ENCODE data around the gene ABCC6. TPM values are rescaled to one million over a fixed set of nuclear protein-coding genes. Genes with fewer than 3 reads are reported as not detected.
"Not testable (repeated sequence)": the region's sequence is repeated elsewhere in the genome, so short reads cannot be mapped to it uniquely, and the experiment has no call there.

ABCC6 gene
- total RNA-seq, 1 experiment from 2014 or later: not detected

GRCh38 chr16:16164243-16164642 lies 59.1 kb downstream of the ABCC6 start:
- Histone ChIP-seq H3K27me3 (replicated peaks; ENCODE audit: insufficient read depth, low read depth, low read length, poor library complexity) (no peaks in the 10 kb centered on the region), H3K9me3 (ENCODE audit: low read depth, low read length, poor library complexity, severe bottlenecking) (peaks cover 5% of the 10 kb centered on the region), H3K4me3 (ENCODE audit: low read depth, low read length, poor library complexity, severe bottlenecking) (no peak overlapping the region), H3K4me1 (ENCODE audit: insufficient read depth, low read length, poor library complexity, severe bottlenecking) (no peaks in the 10 kb centered on the region), H3K27ac (ENCODE audit: low read depth, low read length, poor library complexity, severe bottlenecking) (no peak overlapping the region), H3K36me3 (ENCODE audit: insufficient read depth, low read length, poor library complexity, severe bottlenecking) (no peaks in the 10 kb centered on the region)
- ChIA-PET POLR2A (ENCODE audit: low non-redundant PET) (no interaction called here), CTCF (no interaction called here)
- DNase-seq (ENCODE audit: low spot score): no peak
- intact Hi-C loops (cut with micrococcal nuclease; ENCODE audit: unreplicated experiment): no loop called here
- no peak for TF ChIP-seq EZH2 (IDR thresholded peaks at IDR 0.05; ENCODE audit: borderline replicate concordance, low read depth, low read length, poor library complexity, severe bottlenecking)
- BruUV-seq (replicated peaks): no TSS peak

GRCh38 chr16:16163571-16163970 lies 59.7 kb downstream of the ABCC6 start:
- H3K9me3 ChIP-seq (ENCODE audit: low read depth, low read length, poor library complexity, severe bottlenecking): peaks cover 10% of the 10 kb centered on the region
- ChIA-PET CTCF (no interaction called here), POLR2A (ENCODE audit: low non-redundant PET) (no interaction called here)
- no peaks in the 10 kb centered on the region for H3K4me1 ChIP-seq (ENCODE audit: insufficient read depth, low read length, poor library complexity, severe bottlenecking)
- H3K4me3 ChIP-seq (ENCODE audit: low read depth, low read length, poor library complexity, severe bottlenecking): no peak overlapping the region
- no peak for TF ChIP-seq EZH2 (IDR thresholded peaks at IDR 0.05; ENCODE audit: borderline replicate concordance, low read depth, low read length, poor library complexity, severe bottlenecking)
- no peak for TF ChIP-seq CTCF (conservative IDR thresholded peaks at IDR 0.05; ENCODE audit: low read depth, low read length)
- no peak for DNase-seq (ENCODE audit: low spot score)
- no peaks in the 10 kb centered on the region for H3K27me3 ChIP-seq (replicated peaks; ENCODE audit: insufficient read depth, low read depth, low read length, poor library complexity)
- no TSS peak for BruUV-seq (replicated peaks)
- intact Hi-C loops (cut with micrococcal nuclease; ENCODE audit: unreplicated experiment): no loop called here
- no peaks in the 10 kb centered on the region for H3K36me3 ChIP-seq (ENCODE audit: insufficient read depth, low read length, poor library complexity, severe bottlenecking)
- no peak overlapping the region for H3K27ac ChIP-seq (ENCODE audit: low read depth, low read length, poor library complexity, severe bottlenecking)

GRCh38 chr16:16163109-16163508 lies 60.2 kb downstream of the ABCC6 start:
- H3K4me1 ChIP-seq (ENCODE audit: insufficient read depth, low read length, poor library complexity, severe bottlenecking): no peaks in the 10 kb centered on the region
- no peaks in the 10 kb centered on the region for H3K27me3 ChIP-seq (replicated peaks; ENCODE audit: insufficient read depth, low read depth, low read length, poor library complexity)
- no peaks in the 10 kb centered on the region for H3K36me3 ChIP-seq (ENCODE audit: insufficient read depth, low read length, poor library complexity, severe bottlenecking)
- H3K27ac ChIP-seq (ENCODE audit: low read depth, low read length, poor library complexity, severe bottlenecking): no peak overlapping the region
- BruUV-seq (replicated peaks): no TSS peak
- ChIA-PET POLR2A (ENCODE audit: low non-redundant PET) (no interaction called here), CTCF (no interaction called here)
- DNase-seq (ENCODE audit: low spot score): no peak
- TF ChIP-seq CTCF (conservative IDR thresholded peaks at IDR 0.05; ENCODE audit: low read depth, low read length) (no peak), EZH2 (IDR thresholded peaks at IDR 0.05; ENCODE audit: borderline replicate concordance, low read depth, low read length, poor library complexity, severe bottlenecking) (no peak)
- intact Hi-C loops (cut with micrococcal nuclease; ENCODE audit: unreplicated experiment): no loop called here
- H3K4me3 ChIP-seq (ENCODE audit: low read depth, low read length, poor library complexity, severe bottlenecking): no peak overlapping the region
- H3K9me3 ChIP-seq (ENCODE audit: low read depth, low read length, poor library complexity, severe bottlenecking): peaks cover 10% of the 10 kb centered on the region

GRCh38 chr16:16162591-16162990 lies 60.7 kb downstream of the ABCC6 start:
- no peak for DNase-seq (ENCODE audit: low spot score)
- intact Hi-C loops (cut with micrococcal nuclease; ENCODE audit: unreplicated experiment): no loop called here
- BruUV-seq (replicated peaks): no TSS peak
- CTCF ChIA-PET: no interaction called here
- H3K9me3 ChIP-seq (ENCODE audit: low read depth, low read length, poor library complexity, severe bottlenecking): peaks cover 10% of the 10 kb centered on the region
- H3K4me1 ChIP-seq (ENCODE audit: insufficient read depth, low read length, poor library complexity, severe bottlenecking): no peaks in the 10 kb centered on the region
- H3K36me3 ChIP-seq (ENCODE audit: insufficient read depth, low read length, poor library complexity, severe bottlenecking): no peaks in the 10 kb centered on the region
- H3K27ac ChIP-seq (ENCODE audit: low read depth, low read length, poor library complexity, severe bottlenecking): no peak overlapping the region
- H3K4me3 ChIP-seq (ENCODE audit: low read depth, low read length, poor library complexity, severe bottlenecking): no peak overlapping the region
- H3K27me3 ChIP-seq (replicated peaks; ENCODE audit: insufficient read depth, low read depth, low read length, poor library complexity): no peaks in the 10 kb centered on the region
- POLR2A ChIA-PET (ENCODE audit: low non-redundant PET): no interaction called here
- TF ChIP-seq CTCF (conservative IDR thresholded peaks at IDR 0.05; ENCODE audit: low read depth, low read length) (no peak), EZH2 (IDR thresholded peaks at IDR 0.05; ENCODE audit: borderline replicate concordance, low read depth, low read length, poor library complexity, severe bottlenecking) (no peak)

- BruUV-seq (replicated peaks): not testable (repeated sequence)
Measured at GRCh38 chr16:16161840-16162239, 61.5 kb downstream of the ABCC6 start.

More at GRCh38 chr16:16161840-16162239, 61.5 kb downstream of the ABCC6 start:
- intact Hi-C loops (cut with micrococcal nuclease; ENCODE audit: unreplicated experiment); H3K4me3 ChIP-seq (ENCODE audit: low read depth, low read length, poor library complexity, severe bottlenecking); POLR2A ChIA-PET (ENCODE audit: low non-redundant PET); H3K4me1 ChIP-seq (ENCODE audit: insufficient read depth, low read length, poor library complexity, severe bottlenecking); H3K27me3 ChIP-seq (replicated peaks; ENCODE audit: insufficient read depth, low read depth, low read length, poor library complexity); H3K27ac ChIP-seq (ENCODE audit: low read depth, low read length, poor library complexity, severe bottlenecking); CTCF ChIA-PET; H3K9me3 ChIP-seq (ENCODE audit: low read depth, low read length, poor library complexity, severe bottlenecking); H3K36me3 ChIP-seq (ENCODE audit: insufficient read depth, low read length, poor library complexity, severe bottlenecking); DNase-seq (ENCODE audit: low spot score): not testable (repeated sequence)
